Subcutaneous adipose tissue (tissue), 4 donors: ENCODE data around the gene COMMD3. TPM values are rescaled to one million over a fixed set of nuclear protein-coding genes. Genes with fewer than 3 reads are reported as not detected.

ENCODE experiments used
- CTCF ChIP-seq: fragments of 450-650 bp; IDR thresholded peaks from one replicate; pipeline ENCODE4 v1.5.1; 2016; ENCODE audit warnings: low read depth, mild to moderate bottlenecking, control low read depth, antibody characterized with exemption, moderate library complexity
- total RNA-seq, 4 donors: library from RNA; depleted of rRNA; stranded (reverse); fragments of >200 nt; gene quantifications; one replicate each; pipeline ENCODE4 v1.1.0, GENCODE V29; 2016

The COMMD3 gene
- total RNA-seq = 10 to 100 TPM; 25.6 to 38.3 (median 31.6) TPM

GRCh38 chr10:22316286-22317075 is at the start of gene COMMD3:
Gene COMMD3, plus strand, starts transcription at chr10:22316388. Its CDS starts 30 bp downstream, at chr10:22316418.
- no peak for TF ChIP-seq CTCF

- no peak for TF ChIP-seq CTCF
Observed at GRCh38 chr10:22268503-22268902, 47.7 kb upstream of the COMMD3 start.

GRCh38 chr10:22271786-22272185 is 44.4 kb upstream of the COMMD3 start:
- TF ChIP-seq CTCF = no peak

GRCh38 chr10:22278441-22278782 is 37.8 kb upstream of the COMMD3 start:
- no peak for TF ChIP-seq CTCF

GRCh38 chr10:22280078-22280477 is 36.1 kb upstream of the COMMD3 start:
- TF ChIP-seq CTCF = no peak

- TF ChIP-seq CTCF = no peak
Observed at GRCh38 chr10:22285130-22285529, 31.1 kb upstream of the COMMD3 start.

GRCh38 chr10:22293747-22294404 is 22.3 kb upstream of the COMMD3 start:
- TF ChIP-seq CTCF = no peak
